Fibroblast of lung (primary cell): Measurements from ENCODE around the gene SLC7A14.

Experiments
- EZH2 ChIP-seq: IDR thresholded peaks from 2 replicates; pipeline ENCODE4 v1.5.1; 2012; ENCODE audit warnings: low read length, control low read depth, mild to moderate bottlenecking; ENCODE audit errors: missing control alignments
- TF ChIP-seq, protein P1 (sequence below), 2 donors: IDR thresholded peaks in 1 of 2; conservative IDR thresholded peaks in 1 of 2; 1 replicate in 1 of 2; 2 replicates in 1 of 2; pipeline ENCODE4 v1.5.1; 2011 to 2012; ENCODE audit warnings: low read length in 2 of 2, control low read depth in 1 of 2, inconsistent platforms in 1 of 2, low read depth in 1 of 2, mild to moderate bottlenecking in 1 of 2

DNA sequence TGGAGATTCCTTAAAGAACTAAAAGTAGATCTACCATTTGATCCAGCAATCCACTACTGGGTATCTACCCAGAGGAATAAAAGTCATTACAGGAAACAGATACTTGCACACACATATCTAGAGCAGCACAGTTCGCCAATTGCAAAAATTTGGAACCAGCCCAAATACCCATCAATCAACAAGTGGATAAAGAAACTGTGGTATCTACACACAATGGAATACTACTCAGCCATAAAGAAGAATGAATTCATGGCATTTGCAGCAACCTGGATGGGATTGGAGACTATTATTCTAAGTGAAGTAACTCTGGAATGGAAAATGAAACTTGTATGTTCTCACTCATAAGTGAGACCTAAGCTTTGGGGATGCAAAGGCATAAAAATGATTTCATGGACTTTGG lies 23.8 kb downstream of the SLC7A14 start:
- TF ChIP-seq, protein P1, sequence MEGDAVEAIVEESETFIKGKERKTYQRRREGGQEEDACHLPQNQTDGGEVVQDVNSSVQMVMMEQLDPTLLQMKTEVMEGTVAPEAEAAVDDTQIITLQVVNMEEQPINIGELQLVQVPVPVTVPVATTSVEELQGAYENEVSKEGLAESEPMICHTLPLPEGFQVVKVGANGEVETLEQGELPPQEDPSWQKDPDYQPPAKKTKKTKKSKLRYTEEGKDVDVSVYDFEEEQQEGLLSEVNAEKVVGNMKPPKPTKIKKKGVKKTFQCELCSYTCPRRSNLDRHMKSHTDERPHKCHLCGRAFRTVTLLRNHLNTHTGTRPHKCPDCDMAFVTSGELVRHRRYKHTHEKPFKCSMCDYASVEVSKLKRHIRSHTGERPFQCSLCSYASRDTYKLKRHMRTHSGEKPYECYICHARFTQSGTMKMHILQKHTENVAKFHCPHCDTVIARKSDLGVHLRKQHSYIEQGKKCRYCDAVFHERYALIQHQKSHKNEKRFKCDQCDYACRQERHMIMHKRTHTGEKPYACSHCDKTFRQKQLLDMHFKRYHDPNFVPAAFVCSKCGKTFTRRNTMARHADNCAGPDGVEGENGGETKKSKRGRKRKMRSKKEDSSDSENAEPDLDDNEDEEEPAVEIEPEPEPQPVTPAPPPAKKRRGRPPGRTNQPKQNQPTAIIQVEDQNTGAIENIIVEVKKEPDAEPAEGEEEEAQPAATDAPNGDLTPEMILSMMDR (conservative IDR thresholded peaks at IDR 0.05 in 1 of 2, IDR thresholded peaks at IDR 0.05 in 1 of 2; ENCODE audit: low read depth in 1 of 2, low read length in 2 of 2) = no peak
- no peak for TF ChIP-seq EZH2
